Neural crest cell (in vitro differentiated cells): ENCODE data around the gene JAG2. TPM values are rescaled to one million over a fixed set of nuclear protein-coding genes. Genes with fewer than 3 reads are reported as not detected.

Experiments used
- DNase-seq: peaks from one replicate; pipeline ENCODE4 v3.0.0; 2021; ENCODE audit warnings: low read depth, mixed read lengths, low spot score
- H3K27ac Mint-ChIP-seq: one replicate; pipeline ENCODE4 v1.8.0; 2021; ENCODE audit warnings: mild to moderate bottlenecking, mixed read lengths; ENCODE audit not compliant: unreplicated experiment
- H3K27me3 Mint-ChIP-seq: 2 replicates; pipeline ENCODE4 v1.8.0; 2021; ENCODE audit warnings: low read depth, mild to moderate bottlenecking, mixed read lengths
- H3K36me3 Mint-ChIP-seq: 2 replicates; pipeline ENCODE4 v1.8.0; 2021; ENCODE audit warnings: low read depth, mild to moderate bottlenecking, mixed read lengths
- H3K4me1 Mint-ChIP-seq: 2 replicates; pipeline ENCODE4 v1.8.0; 2021; ENCODE audit warnings: mixed read lengths
- H3K4me3 Mint-ChIP-seq: one replicate; pipeline ENCODE4 v1.8.0; 2021; ENCODE audit warnings: mild to moderate bottlenecking, mixed read lengths
- H3K9me3 Mint-ChIP-seq: 2 replicates; pipeline ENCODE4 v1.8.0; 2021; ENCODE audit warnings: mixed read lengths
- CTCF ChIP-seq: fragments of 200-600 bp; sonication (generic); conservative IDR thresholded peaks from 2 replicates; pipeline ENCODE4 v1.5.0; 2021; ENCODE audit warnings: antibody characterized with exemption, mild to moderate bottlenecking
- total RNA-seq: library from RNA; stranded (reverse); gene quantifications from 2 replicates; pipeline ENCODE4 v1.2.1, GENCODE V29; 2021

JAG2 gene
- total RNA-seq, 1 donor from 2014 or later = 4.2 TPM

GRCh38 chr14:105203057-105203531 lies 34.5 kb upstream of the JAG2 start:
- Mint-ChIP-seq H3K4me3 (no peak overlapping the region), H3K4me1 (peaks cover 8% of the 10 kb centered on the region), H3K27me3 (peaks cover 21% of the 10 kb centered on the region), H3K27ac (no peak overlapping the region), H3K9me3 (no peaks in the 10 kb centered on the region), H3K36me3 (no peaks in the 10 kb centered on the region)
- TF ChIP-seq CTCF = peak; percentile 94
- peak; percentile 85 for DNase-seq

GRCh38 chr14:105201925-105202513 lies 33.4 kb upstream of the JAG2 start:
- H3K4me3 Mint-ChIP-seq = peak overlapping the region; percentile 44
- no peaks in the 10 kb centered on the region for H3K36me3 Mint-ChIP-seq
- H3K4me1 Mint-ChIP-seq = peaks cover 8% of the 10 kb centered on the region
- no peak overlapping the region for H3K27ac Mint-ChIP-seq
- TF ChIP-seq CTCF = no peak
- H3K27me3 Mint-ChIP-seq = peaks cover 21% of the 10 kb centered on the region
- no peak for DNase-seq
- no peaks in the 10 kb centered on the region for H3K9me3 Mint-ChIP-seq

GRCh38 chr14:105201156-105201924 lies 32.8 kb upstream of the JAG2 start:
- peaks cover 21% of the 10 kb centered on the region for H3K27me3 Mint-ChIP-seq
- H3K9me3 Mint-ChIP-seq = no peaks in the 10 kb centered on the region
- no peak overlapping the region for H3K27ac Mint-ChIP-seq
- peaks cover 8% of the 10 kb centered on the region for H3K4me1 Mint-ChIP-seq
- no peak for DNase-seq
- no peaks in the 10 kb centered on the region for H3K36me3 Mint-ChIP-seq
- H3K4me3 Mint-ChIP-seq = peak overlapping the region; percentile 44
- no peak for TF ChIP-seq CTCF

GRCh38 chr14:105200641-105201040 lies 32.1 kb upstream of the JAG2 start:
- H3K27me3 Mint-ChIP-seq = peaks cover 21% of the 10 kb centered on the region
- TF ChIP-seq CTCF = no peak
- no peak for DNase-seq
- H3K27ac Mint-ChIP-seq = no peak overlapping the region
- H3K9me3 Mint-ChIP-seq = no peaks in the 10 kb centered on the region
- H3K4me3 Mint-ChIP-seq = peak overlapping the region; percentile 23
- H3K4me1 Mint-ChIP-seq = peaks cover 11% of the 10 kb centered on the region
- H3K36me3 Mint-ChIP-seq = no peaks in the 10 kb centered on the region

GRCh38 chr14:105200074-105200473 lies 31.5 kb upstream of the JAG2 start:
- Mint-ChIP-seq H3K27me3 (peaks cover 21% of the 10 kb centered on the region), H3K27ac (no peak overlapping the region), H3K4me1 (peaks cover 14% of the 10 kb centered on the region), H3K9me3 (no peaks in the 10 kb centered on the region), H3K36me3 (no peaks in the 10 kb centered on the region), H3K4me3 (peak overlapping the region; percentile 23)
- DNase-seq = no peak
- no peak for TF ChIP-seq CTCF
